Measurements from ENCODE around the gene DBN1.

- TF ChIP-seq CTCF (IDR thresholded peaks at IDR 0.05), result no peak
- TF ChIP-seq POLR2A (IDR thresholded peaks at IDR 0.05), result no peak
Measured at GRCh38 chr5:177503351-177504085, 30.1 kb upstream of the DBN1 start.

All from adrenal gland (tissue), 5 donors.